ENCODE data around the gene PFAS.
A peak's percentile ranks its signal among the peaks of the same experiment; 100 is the strongest.

Gene PFAS

DNA sequence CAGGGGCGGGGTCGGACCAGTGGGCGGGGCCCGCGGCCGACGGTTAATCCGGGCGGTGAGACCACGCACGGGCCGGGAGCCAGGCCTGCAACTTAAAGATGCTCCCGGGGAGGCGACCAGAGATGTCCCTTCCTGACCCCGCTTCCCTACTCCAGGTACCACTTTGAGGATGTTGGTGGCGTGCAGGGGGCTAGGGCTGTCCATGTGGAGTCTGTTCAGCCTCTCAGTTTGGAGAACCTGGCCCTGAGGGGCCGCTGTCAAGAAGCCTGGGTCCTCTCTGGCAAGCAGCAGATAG lies 40.0 kb downstream of the PFAS start:
- Histone ChIP-seq H3K4me1 (ENCODE audit: control insufficient read depth, insufficient read depth, low read length) (peaks cover 10% of the 10 kb centered on the region), H3K27me3 (ENCODE audit: control insufficient read depth, insufficient read depth, low read length) (no peaks in the 10 kb centered on the region), H3K4me3 (ENCODE audit: low read depth, low read length) (peak overlapping the region; percentile 84), H3K9ac (ENCODE audit: low read depth, low read length) (peak overlapping the region; percentile 63; the same call in 1 of the 2 replicates), H3K9me3 (ENCODE audit: control insufficient read depth, insufficient read depth, low read length) (no peaks in the 10 kb centered on the region), H3K36me3 (ENCODE audit: control insufficient read depth, insufficient read depth, low read length) (no peaks in the 10 kb centered on the region), H3K27ac (ENCODE audit: low read depth, low read length) (no peak overlapping the region)

DNA sequence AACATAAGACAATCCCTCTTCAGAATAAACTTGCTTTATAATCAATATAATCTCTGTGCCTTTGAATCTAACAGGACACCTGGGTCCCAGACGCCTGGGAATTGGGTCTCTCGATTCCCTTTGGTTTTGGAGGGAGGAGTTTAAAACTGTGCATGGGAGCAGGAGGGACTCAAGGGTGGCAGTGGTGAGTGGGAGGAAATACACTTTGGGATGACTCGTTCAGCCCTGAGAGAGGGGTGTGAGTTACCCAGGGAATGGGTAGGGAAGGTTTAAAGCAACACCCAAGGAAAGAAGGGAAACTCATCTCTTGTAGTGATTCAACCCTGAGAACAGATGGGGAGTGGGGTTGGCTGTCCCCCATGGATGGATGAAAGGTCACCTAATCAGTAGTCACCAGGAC lies 41.0 kb downstream of the PFAS start:
- H3K27me3 ChIP-seq (ENCODE audit: control insufficient read depth, insufficient read depth, low read length) = no peaks in the 10 kb centered on the region
- no peaks in the 10 kb centered on the region for H3K9me3 ChIP-seq (ENCODE audit: control insufficient read depth, insufficient read depth, low read length)
- no peaks in the 10 kb centered on the region for H3K36me3 ChIP-seq (ENCODE audit: control insufficient read depth, insufficient read depth, low read length)
- peaks cover 14% of the 10 kb centered on the region for H3K4me1 ChIP-seq (ENCODE audit: control insufficient read depth, insufficient read depth, low read length)
- no peak overlapping the region for H3K4me3 ChIP-seq (ENCODE audit: low read depth, low read length)
- H3K27ac ChIP-seq (ENCODE audit: low read depth, low read length) = no peak overlapping the region
- no peak overlapping the region for H3K9ac ChIP-seq (ENCODE audit: low read depth, low read length)

DNA sequence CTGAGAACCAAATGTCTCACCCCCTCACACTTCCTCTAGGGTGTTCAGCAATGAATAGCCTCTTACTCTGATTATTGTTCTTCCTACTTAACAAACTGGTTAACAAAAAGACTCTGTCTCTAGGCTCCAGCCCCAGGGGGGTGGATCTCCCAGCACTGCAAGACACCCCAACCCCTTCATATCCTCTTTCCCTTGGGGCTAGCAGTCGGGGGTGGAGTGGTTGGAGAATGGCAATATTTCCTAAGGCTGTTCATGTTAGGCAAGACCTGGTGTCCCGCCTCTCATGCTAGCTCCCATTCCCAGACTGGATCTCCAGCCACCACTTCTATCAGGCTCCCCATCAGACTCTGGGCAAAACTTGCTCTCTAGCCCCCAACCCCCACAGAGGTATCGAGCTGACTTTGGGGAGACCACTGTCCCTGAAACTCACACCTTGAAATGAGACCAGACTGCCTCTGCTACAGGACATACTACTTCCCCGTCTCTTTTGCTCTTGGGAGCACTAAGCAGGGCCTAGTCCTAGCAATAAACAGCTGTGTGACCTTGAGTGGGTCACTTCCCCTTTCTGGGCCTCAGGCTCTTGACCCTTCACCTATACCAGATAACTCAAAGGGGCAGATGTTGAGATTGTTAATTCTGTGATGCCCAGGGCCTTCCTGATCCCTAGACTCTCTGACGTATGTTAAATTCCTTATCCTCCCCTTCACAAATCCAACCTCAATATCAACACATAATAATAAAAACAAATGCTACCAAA lies 43.7 kb downstream of the PFAS start:
- H3K27me3 ChIP-seq (ENCODE audit: control insufficient read depth, insufficient read depth, low read length) = no peaks in the 10 kb centered on the region
- no peak overlapping the region for H3K9ac ChIP-seq (ENCODE audit: low read depth, low read length)
- H3K9me3 ChIP-seq (ENCODE audit: control insufficient read depth, insufficient read depth, low read length) = no peaks in the 10 kb centered on the region
- H3K36me3 ChIP-seq (ENCODE audit: control insufficient read depth, insufficient read depth, low read length) = no peaks in the 10 kb centered on the region
- H3K4me1 ChIP-seq (ENCODE audit: control insufficient read depth, insufficient read depth, low read length) = peaks cover 11% of the 10 kb centered on the region
- no peak overlapping the region for H3K4me3 ChIP-seq (ENCODE audit: low read depth, low read length)
- H3K27ac ChIP-seq (ENCODE audit: low read depth, low read length) = no peak overlapping the region

DNA sequence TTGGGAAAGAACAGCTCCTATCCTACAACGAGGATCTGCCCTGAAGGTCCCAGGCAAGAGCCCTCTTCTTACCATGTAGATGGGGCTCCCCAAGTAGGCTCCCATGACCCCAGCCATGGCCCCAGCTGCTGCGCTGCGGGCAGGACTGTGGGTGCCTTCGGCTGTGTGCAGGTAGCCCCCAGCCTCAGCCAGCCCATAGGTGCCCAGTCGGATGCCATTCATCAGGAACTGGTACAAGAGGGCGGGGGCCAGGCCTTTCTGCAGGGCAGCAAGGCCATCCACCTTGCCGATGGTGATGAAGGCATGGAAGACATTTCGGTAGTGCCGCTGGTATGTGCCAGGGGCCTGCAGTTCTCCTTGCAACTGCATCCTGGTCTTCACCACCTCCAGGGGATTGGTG lies 45.3 kb downstream of the PFAS start:
- Histone ChIP-seq H3K4me1 (ENCODE audit: control insufficient read depth, insufficient read depth, low read length) (peaks cover 7% of the 10 kb centered on the region), H3K27ac (ENCODE audit: low read depth, low read length) (no peak overlapping the region), H3K9ac (ENCODE audit: low read depth, low read length) (no peak overlapping the region), H3K9me3 (ENCODE audit: control insufficient read depth, insufficient read depth, low read length) (no peaks in the 10 kb centered on the region), H3K36me3 (ENCODE audit: control insufficient read depth, insufficient read depth, low read length) (no peaks in the 10 kb centered on the region), H3K4me3 (ENCODE audit: low read depth, low read length) (no peak overlapping the region), H3K27me3 (ENCODE audit: control insufficient read depth, insufficient read depth, low read length) (no peaks in the 10 kb centered on the region)

DNA sequence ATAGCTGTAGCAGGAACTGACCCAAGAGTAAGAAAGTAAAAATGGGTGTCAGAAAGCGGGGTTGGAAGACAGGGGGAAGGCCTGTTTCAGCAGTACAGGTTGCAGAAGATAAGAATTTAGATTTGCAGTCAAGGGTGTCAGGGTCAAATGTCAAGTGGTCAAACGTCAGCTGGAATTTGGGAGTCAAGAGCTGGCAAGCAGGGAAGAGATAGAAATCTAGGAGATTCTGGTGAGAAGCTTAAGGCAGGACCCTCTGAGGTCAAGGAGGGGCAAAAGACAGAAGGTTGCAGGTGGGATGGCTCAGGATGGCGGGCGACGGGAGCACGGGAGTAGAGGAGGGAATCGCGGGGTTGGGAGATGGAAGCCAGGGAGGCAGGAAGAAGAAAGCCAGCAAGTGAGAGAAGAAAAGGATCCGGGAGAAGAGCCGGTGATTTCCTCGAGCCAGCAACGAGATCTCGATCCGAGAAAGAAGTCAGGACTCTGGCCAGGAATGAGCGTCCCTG lies 45.8 kb downstream of the PFAS start:
- H3K27ac ChIP-seq (ENCODE audit: low read depth, low read length) = no peak overlapping the region
- no peak overlapping the region; the same call in 1 of the 2 replicates for H3K9ac ChIP-seq (ENCODE audit: low read depth, low read length)
- peaks cover 5% of the 10 kb centered on the region; the same call in 1 of the 2 replicates for H3K4me1 ChIP-seq (ENCODE audit: control insufficient read depth, insufficient read depth, low read length)

DNA sequence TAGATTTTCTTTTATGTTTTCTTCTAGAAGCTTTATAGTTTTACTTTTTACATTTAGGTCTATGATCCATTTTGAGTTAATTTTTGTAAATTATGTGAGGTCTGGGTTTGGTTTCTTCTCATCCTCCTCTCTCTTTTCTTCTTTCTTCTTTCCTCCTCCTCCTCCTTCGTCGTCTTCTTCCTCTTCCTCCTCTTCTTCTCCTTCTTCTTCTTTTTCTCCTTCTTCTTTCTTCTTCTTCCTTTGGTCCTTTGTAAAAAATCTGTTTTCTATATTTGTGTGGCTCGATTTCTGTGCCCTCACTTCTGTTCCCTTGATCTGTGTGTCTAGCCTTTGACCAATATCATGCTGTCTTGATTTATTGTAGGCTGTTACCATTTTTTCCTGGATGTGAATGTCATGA lies 51.1 kb downstream of the PFAS start:
- no peaks in the 10 kb centered on the region for H3K36me3 ChIP-seq (ENCODE audit: control insufficient read depth, insufficient read depth, low read length)
- H3K9ac ChIP-seq (ENCODE audit: low read depth, low read length) = no peak overlapping the region
- H3K27ac ChIP-seq (ENCODE audit: low read depth, low read length) = no peak overlapping the region
- no peaks in the 10 kb centered on the region for H3K4me1 ChIP-seq (ENCODE audit: control insufficient read depth, insufficient read depth, low read length)
- H3K9me3 ChIP-seq (ENCODE audit: control insufficient read depth, insufficient read depth, low read length) = no peaks in the 10 kb centered on the region
- no peak overlapping the region for H3K4me3 ChIP-seq (ENCODE audit: low read depth, low read length)
- no peaks in the 10 kb centered on the region for H3K27me3 ChIP-seq (ENCODE audit: control insufficient read depth, insufficient read depth, low read length)

More for the DNA sequence above, 45.8 kb downstream of the PFAS start:
- H3K36me3 ChIP-seq (ENCODE audit: control insufficient read depth, insufficient read depth, low read length) = no peaks in the 10 kb centered on the region
- no peaks in the 10 kb centered on the region for H3K27me3 ChIP-seq (ENCODE audit: control insufficient read depth, insufficient read depth, low read length)
- H3K4me3 ChIP-seq (ENCODE audit: low read depth, low read length) = peak overlapping the region; percentile 69
- H3K9me3 ChIP-seq (ENCODE audit: control insufficient read depth, insufficient read depth, low read length) = no peaks in the 10 kb centered on the region

DNA sequence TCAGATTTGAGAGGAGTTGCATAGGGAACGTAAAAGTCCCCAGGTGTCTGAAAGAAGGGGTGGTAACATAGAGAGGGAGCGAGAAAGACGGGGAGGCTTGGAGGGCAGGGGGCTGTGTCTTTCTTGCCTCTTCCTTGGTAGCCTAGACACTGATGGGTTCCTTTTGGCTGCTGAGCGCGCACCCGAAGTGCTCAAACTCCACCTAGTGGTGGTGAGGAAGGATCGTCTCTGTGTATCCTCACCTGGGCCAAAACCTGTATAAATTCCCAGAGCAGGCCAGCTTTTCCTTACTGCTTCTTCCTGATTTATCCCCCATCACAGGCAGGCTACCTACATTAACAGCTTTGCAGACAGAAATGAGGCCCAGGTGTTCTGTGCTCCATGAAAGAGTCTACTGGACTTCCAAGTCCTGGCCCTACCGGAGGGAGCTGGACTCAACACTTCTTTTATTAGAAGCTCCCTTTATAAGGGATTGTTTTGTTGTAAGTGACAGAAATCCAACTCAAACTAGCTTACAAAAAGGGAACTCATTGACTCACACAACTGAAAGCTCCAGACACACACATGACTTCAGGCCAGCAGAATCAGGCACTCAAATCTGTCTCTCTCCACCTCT lies 51.6 kb downstream of the PFAS start:
- no peaks in the 10 kb centered on the region for H3K4me1 ChIP-seq (ENCODE audit: control insufficient read depth, insufficient read depth, low read length)
- no peak overlapping the region for H3K9ac ChIP-seq (ENCODE audit: low read depth, low read length)
- H3K36me3 ChIP-seq (ENCODE audit: control insufficient read depth, insufficient read depth, low read length) = no peaks in the 10 kb centered on the region
- no peaks in the 10 kb centered on the region for H3K27me3 ChIP-seq (ENCODE audit: control insufficient read depth, insufficient read depth, low read length)
- H3K4me3 ChIP-seq (ENCODE audit: low read depth, low read length) = no peak overlapping the region
- H3K27ac ChIP-seq (ENCODE audit: low read depth, low read length) = no peak overlapping the region
- no peaks in the 10 kb centered on the region for H3K9me3 ChIP-seq (ENCODE audit: control insufficient read depth, insufficient read depth, low read length)

DNA sequence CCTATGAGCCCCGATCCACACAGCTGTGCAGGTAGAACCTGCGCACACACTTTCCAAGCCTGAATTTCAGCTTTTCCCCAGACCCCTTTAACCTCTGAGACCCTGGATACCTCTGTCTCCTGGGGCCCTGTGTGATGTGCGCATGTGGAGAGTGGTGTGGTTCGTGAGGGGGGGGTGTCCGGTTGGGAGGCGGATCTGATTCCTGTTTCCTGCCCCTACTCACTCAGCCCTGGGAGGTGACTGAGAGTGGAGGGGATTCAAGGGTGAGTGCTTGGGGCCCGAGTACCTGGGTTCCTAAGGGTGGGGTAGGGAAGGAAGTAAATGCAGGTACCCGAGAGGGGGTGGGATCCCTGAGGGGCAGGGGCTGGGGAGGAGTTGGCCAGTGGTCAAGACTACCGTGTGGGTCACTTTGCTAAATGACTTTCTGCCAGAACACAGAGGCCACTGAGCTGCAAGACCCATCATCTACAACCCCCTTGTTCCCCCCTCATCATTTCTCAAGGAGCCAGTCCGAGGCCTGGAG lies 61.6 kb downstream of the PFAS start:
- no peaks in the 10 kb centered on the region for H3K36me3 ChIP-seq (ENCODE audit: control insufficient read depth, insufficient read depth, low read length)
- peaks cover 5% of the 10 kb centered on the region; the same call in 1 of the 2 replicates for H3K4me1 ChIP-seq (ENCODE audit: control insufficient read depth, insufficient read depth, low read length)
- H3K9ac ChIP-seq (ENCODE audit: low read depth, low read length) = no peak overlapping the region
- no peak overlapping the region for H3K4me3 ChIP-seq (ENCODE audit: low read depth, low read length)
- H3K27me3 ChIP-seq (ENCODE audit: control insufficient read depth, insufficient read depth, low read length) = peaks cover 12% of the 10 kb centered on the region
- H3K9me3 ChIP-seq (ENCODE audit: control insufficient read depth, insufficient read depth, low read length) = no peaks in the 10 kb centered on the region
- no peak overlapping the region for H3K27ac ChIP-seq (ENCODE audit: low read depth, low read length)

DNA sequence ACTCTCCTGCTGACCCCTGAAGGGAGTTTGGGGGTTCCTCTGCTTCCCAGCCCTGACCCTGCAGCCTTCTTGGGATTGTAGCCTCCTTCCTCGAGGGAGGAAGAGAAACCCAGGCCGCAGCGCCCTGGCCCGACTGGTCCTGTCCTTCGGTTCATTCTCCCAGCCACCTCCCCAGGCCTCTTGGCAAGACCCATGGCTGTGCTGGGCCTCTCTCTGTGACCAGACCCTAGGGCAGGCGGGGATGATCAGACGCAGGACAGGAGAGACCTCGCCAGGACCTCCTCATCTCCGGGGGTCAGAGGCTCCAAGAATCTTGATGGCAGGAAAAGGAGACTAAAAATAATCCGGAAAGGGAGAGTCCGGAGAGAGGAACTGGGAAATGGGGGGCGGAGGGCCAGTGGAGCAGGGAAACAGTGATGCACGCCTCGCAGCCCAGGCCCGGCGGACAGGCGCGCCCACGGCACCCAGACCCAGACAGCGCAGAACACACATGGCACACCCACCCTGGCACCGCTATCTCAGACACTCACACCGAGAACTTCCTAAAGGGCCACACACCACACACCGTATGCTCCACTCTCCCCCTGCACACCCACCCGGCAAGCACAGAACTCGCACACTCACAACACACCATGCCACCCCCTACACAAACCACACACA lies 62.2 kb downstream of the PFAS start:
- Histone ChIP-seq H3K9me3 (ENCODE audit: control insufficient read depth, insufficient read depth, low read length) (no peaks in the 10 kb centered on the region), H3K27me3 (ENCODE audit: control insufficient read depth, insufficient read depth, low read length) (peaks cover 18% of the 10 kb centered on the region), H3K9ac (ENCODE audit: low read depth, low read length) (no peak overlapping the region), H3K4me1 (ENCODE audit: control insufficient read depth, insufficient read depth, low read length) (peaks cover 5% of the 10 kb centered on the region; the same call in 1 of the 2 replicates), H3K27ac (ENCODE audit: low read depth, low read length) (no peak overlapping the region), H3K36me3 (ENCODE audit: control insufficient read depth, insufficient read depth, low read length) (no peaks in the 10 kb centered on the region), H3K4me3 (ENCODE audit: low read depth, low read length) (no peak overlapping the region)

DNA sequence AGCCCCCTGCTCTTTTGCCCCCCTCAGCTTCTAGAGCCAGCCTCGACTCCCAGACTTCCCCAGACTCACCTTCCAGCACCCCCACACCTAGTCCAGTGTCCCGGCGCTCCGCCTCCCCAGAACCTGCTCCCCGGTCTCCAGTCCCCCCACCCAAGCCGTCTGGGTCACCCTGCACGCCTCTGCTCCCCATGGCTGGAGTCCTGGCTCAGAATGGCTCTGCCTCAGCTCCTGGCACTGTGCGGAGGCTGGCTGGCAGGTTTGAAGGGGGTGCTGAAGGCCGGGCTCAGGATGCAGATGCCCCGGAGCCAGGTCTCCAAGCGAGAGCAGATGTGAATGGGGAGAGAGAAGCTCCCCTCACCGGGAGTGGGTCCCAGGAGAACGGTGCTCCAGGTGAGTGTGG lies 63.2 kb downstream of the PFAS start:
- Histone ChIP-seq H3K9ac (ENCODE audit: low read depth, low read length) (no peak overlapping the region), H3K27me3 (ENCODE audit: control insufficient read depth, insufficient read depth, low read length) (peaks cover 28% of the 10 kb centered on the region), H3K36me3 (ENCODE audit: control insufficient read depth, insufficient read depth, low read length) (no peaks in the 10 kb centered on the region), H3K4me3 (ENCODE audit: low read depth, low read length) (no peak overlapping the region), H3K4me1 (ENCODE audit: control insufficient read depth, insufficient read depth, low read length) (peaks cover 5% of the 10 kb centered on the region; the same call in 1 of the 2 replicates), H3K27ac (ENCODE audit: low read depth, low read length) (no peak overlapping the region), H3K9me3 (ENCODE audit: control insufficient read depth, insufficient read depth, low read length) (no peaks in the 10 kb centered on the region)

All from HUES48 (cell line).